Endothelial cell of umbilical vein (primary cell): ENCODE data around the gene PLBD1. TPM values are rescaled to one million over a fixed set of nuclear protein-coding genes. Genes with fewer than 3 reads are reported as not detected.

Experiments used
- BruUV-seq: library from RNA; stranded (reverse); fragments of 400-500 nt; replicated peaks from 2 replicates; lab custom pipeline; 2021; lab: Mats Ljungman, UMichigan
- CTCF ChIA-PET: fragments of 300-600, 350-600 bp; sonication (Branson Sonifier 250); formaldehyde crosslinking; loops from one replicate; lab custom pipeline; 2021; ENCODE audit warnings: antibody characterized with exemption, inconsistent platforms; lab: Charles Lee
- POLR2A ChIA-PET: fragments of 300-600, 350-600 bp; sonication (Branson Sonifier 250); formaldehyde crosslinking; loops from one replicate; lab custom pipeline; 2021; ENCODE audit warnings: antibody characterized with exemption, inconsistent platforms; lab: Charles Lee
- DNase-seq: peaks from one replicate; pipeline ENCODE4 v3.0.0-alpha.2; 2011; ENCODE audit warnings: low read depth, low spot score
- FAIRE-seq: peaks from 2 replicates; lab custom pipeline; 2011; peaks lifted over from hg19 to GRCh38; lab: Jason Lieb, UNC
- H2AFZ ChIP-seq: 2 replicates; pipeline ENCODE4 v1.6.0; 2012; ENCODE audit warnings: low read depth, low read length, control low read depth, inconsistent platforms
- H3K27ac ChIP-seq: 2 replicates; pipeline ENCODE4 v1.5.1; 2011; ENCODE audit warnings: low read depth, mild to moderate bottlenecking, control low read depth, low read length, moderate library complexity; ENCODE audit not compliant: insufficient read depth
- H3K27me3 ChIP-seq, 2 experiments: 2 replicates each; pipeline versions ENCODE4 v1.6.0 to v1.6.1; 2011; ENCODE audit warnings: low read length in 2 of 2, mixed read lengths in 1 of 2; ENCODE audit not compliant: control insufficient read depth in 2 of 2, insufficient read depth in 2 of 2
- H3K36me3 ChIP-seq, 2 experiments: 2 replicates in 1 of 2; 3 replicates in 1 of 2; pipeline ENCODE4 v1.5.1; 2011; ENCODE audit warnings: low read length in 2 of 2, mild to moderate bottlenecking in 1 of 2, moderate library complexity in 1 of 2; ENCODE audit not compliant: control insufficient read depth in 2 of 2, insufficient read depth in 2 of 2; ENCODE audit errors: extremely low read depth in 1 of 2
- H3K4me1 ChIP-seq: 3 replicates; pipeline ENCODE4 v1.5.1; 2011; ENCODE audit warnings: mild to moderate bottlenecking, low read length; ENCODE audit not compliant: control insufficient read depth, insufficient read depth; ENCODE audit errors: extremely low read depth
- H3K4me2 ChIP-seq: 2 replicates; pipeline ENCODE4 v1.6.1; 2011; ENCODE audit warnings: low read length, control low read depth, mixed read lengths; ENCODE audit not compliant: insufficient read depth
- H3K4me3 ChIP-seq, 3 experiments: fragments of 200-600 bp in 1 of 3; sonication (generic), shearing (Covaris generic) in 1 of 3; replicated peaks in 1 of 3; 2 replicates each; pipeline ENCODE4 v1.5.1; 2011 to 2016; ENCODE audit warnings: control low read depth in 3 of 3, low read length in 3 of 3, mild to moderate bottlenecking in 2 of 3, inconsistent platforms in 1 of 3, low read depth in 1 of 3, moderate library complexity in 1 of 3; ENCODE audit not compliant: insufficient read depth in 1 of 3
- H3K79me2 ChIP-seq: 2 replicates; pipeline ENCODE4 v1.6.0; 2012; ENCODE audit warnings: low read length, inconsistent platforms; ENCODE audit not compliant: control insufficient read depth, insufficient read depth
- H3K9ac ChIP-seq: replicated peaks from 2 replicates; pipeline ENCODE3; 2011; ENCODE audit warnings: low read length, control low read depth; ENCODE audit not compliant: insufficient read depth; ENCODE audit errors: extremely low read depth
- H3K9me1 ChIP-seq: replicated peaks from 3 replicates; pipeline ENCODE4 v1.6.0; 2011; ENCODE audit warnings: mild to moderate bottlenecking, low read length; ENCODE audit not compliant: control insufficient read depth, insufficient read depth; ENCODE audit errors: extremely low read depth
- H3K9me3 ChIP-seq: replicated peaks from 2 replicates; pipeline ENCODE4 v1.5.1; 2012; ENCODE audit warnings: low read length, inconsistent platforms; ENCODE audit not compliant: control insufficient read depth, insufficient read depth
- H4K20me1 ChIP-seq: replicated peaks from 2 replicates; pipeline ENCODE3; 2011; ENCODE audit warnings: mild to moderate bottlenecking, low read length; ENCODE audit not compliant: control insufficient read depth, insufficient read depth; ENCODE audit errors: extremely low read depth
- CTCF ChIP-seq, 2 donors: IDR thresholded peaks; 1 replicate in 1 of 2; 2 replicates in 1 of 2; pipeline ENCODE4 v1.5.1; 2011; ENCODE audit warnings: low read length in 2 of 2, mild to moderate bottlenecking in 2 of 2, moderate library complexity in 2 of 2, control low read depth in 1 of 2, inconsistent platforms in 1 of 2, low read depth in 1 of 2; ENCODE audit not compliant: insufficient read depth in 1 of 2; ENCODE audit errors: extremely low read depth in 1 of 2
- EZH2 ChIP-seq: IDR thresholded peaks from 2 replicates; pipeline ENCODE4 v1.6.1; 2012; ENCODE audit warnings: borderline replicate concordance, low read depth, mild to moderate bottlenecking, moderate library complexity, low read length, inconsistent platforms; ENCODE audit not compliant: severe bottlenecking
- GATA2 ChIP-seq: IDR thresholded peaks from 2 replicates; pipeline ENCODE4 v1.7.0; 2011; ENCODE audit warnings: low read depth, mild to moderate bottlenecking, moderate library complexity, mixed read lengths, low read length; ENCODE audit not compliant: insufficient read length, insufficient read depth
- JUN ChIP-seq: IDR thresholded peaks from 2 replicates; pipeline ENCODE4 v1.6.1; 2011; ENCODE audit warnings: borderline replicate concordance, low read depth; ENCODE audit not compliant: insufficient read length, insufficient read depth
- MAX ChIP-seq: IDR thresholded peaks from 2 replicates; pipeline ENCODE4 v1.6.1; 2011; ENCODE audit not compliant: insufficient read depth, insufficient read length
- MYC ChIP-seq: IDR thresholded peaks from one replicate; pipeline ENCODE4 v1.6.1; 2011; ENCODE audit warnings: mild to moderate bottlenecking, low read depth, low read length
- POLR2A ChIP-seq: IDR thresholded peaks from 2 replicates; pipeline ENCODE4 v1.6.1; 2012; ENCODE audit warnings: low read depth, mild to moderate bottlenecking, control low read depth, low read length
- dilution Hi-C: fragments of 300-500 bp; cut with MboI; formaldehyde crosslinking; loops from one replicate; pipeline ENCODE4 v1.15.0; 2019; ENCODE audit warnings: low sequenced_read_pairs; ENCODE audit not compliant: extremely low pct_ligation_motif_present
- intact Hi-C: fragments of 100-400 bp; cut with micrococcal nuclease; formaldehyde crosslinking; loops from one replicate; pipeline ENCODE4 v1.10.0; 2022
- polyA plus RNA-seq, 4 experiments: library from polyadenylated mRNA; depleted of rRNA in 3 of 4; stranded (reverse) in 3 of 4; unstranded in 1 of 4; fragments of >200 nt; gene quantifications; 2 replicates each; pipeline versions ENCODE4 v1.2.1 to v1.2.3, GENCODE V29; 2011 to 2012; ENCODE audit warnings: missing spikeins in 1 of 4
- total RNA-seq: library from RNA; stranded (reverse); gene quantifications from 2 replicates; pipeline ENCODE4 v1.2.3, GENCODE V29; 2021

PLBD1 gene
- total and polyA plus RNA-seq, 2 donors (not counting 3 experiments of a cell fraction or from before 2014, with no cell fraction given), result 0.04 TPM; not detected in 1

GRCh38 chr12:14547571-14547970 lies 20.1 kb downstream of the PLBD1 start:
- H3K4me2 ChIP-seq, result no peak overlapping the region
- no TSS peak for BruUV-seq
- FAIRE-seq (no peak), DNase-seq (no peak)
- TF ChIP-seq GATA2 (no peak), POLR2A (no peak), MYC (no peak), JUN (no peak), EZH2 (no peak), MAX (no peak), CTCF (IDR thresholded peaks at IDR 0.05; ENCODE audit: extremely low read depth in 1 of 2, insufficient read depth in 1 of 2, low read depth in 1 of 2, low read length in 2 of 2) (no peak)
- no peaks in the 10 kb centered on the region for H3K9me3 ChIP-seq
- no peaks in the 10 kb centered on the region for H4K20me1 ChIP-seq
- no peaks in the 10 kb centered on the region for H3K4me1 ChIP-seq
- no peak overlapping the region for H3K27ac ChIP-seq
- ChIA-PET POLR2A (no interaction called here), CTCF (interaction anchor here (1.5 kb wide), 1 partner anchor 21 kb away, joined by 3 read pairs; no protein-coding TSS in a partner anchor)
- H3K9ac ChIP-seq, result no peak overlapping the region
- intact Hi-C loops (no loop called here), dilution Hi-C loops (no loop called here)
- no peaks in the 10 kb centered on the region for H3K79me2 ChIP-seq
- no peak overlapping the region for H3K4me3 ChIP-seq
- H3K27me3 ChIP-seq, result no peaks in the 10 kb centered on the region
- no peaks in the 10 kb centered on the region for H3K36me3 ChIP-seq
- no peak overlapping the region for H2AFZ ChIP-seq
- H3K9me1 ChIP-seq, result no peaks in the 10 kb centered on the region
